Measurements from ENCODE around the gene CTDP1. TPM values are rescaled to one million over a fixed set of nuclear protein-coding genes. Genes with fewer than 3 reads are reported as not detected.

CTDP1 gene
- total RNA-seq, 1 experiment from 2014 or later, result 16.1 TPM

DNA sequence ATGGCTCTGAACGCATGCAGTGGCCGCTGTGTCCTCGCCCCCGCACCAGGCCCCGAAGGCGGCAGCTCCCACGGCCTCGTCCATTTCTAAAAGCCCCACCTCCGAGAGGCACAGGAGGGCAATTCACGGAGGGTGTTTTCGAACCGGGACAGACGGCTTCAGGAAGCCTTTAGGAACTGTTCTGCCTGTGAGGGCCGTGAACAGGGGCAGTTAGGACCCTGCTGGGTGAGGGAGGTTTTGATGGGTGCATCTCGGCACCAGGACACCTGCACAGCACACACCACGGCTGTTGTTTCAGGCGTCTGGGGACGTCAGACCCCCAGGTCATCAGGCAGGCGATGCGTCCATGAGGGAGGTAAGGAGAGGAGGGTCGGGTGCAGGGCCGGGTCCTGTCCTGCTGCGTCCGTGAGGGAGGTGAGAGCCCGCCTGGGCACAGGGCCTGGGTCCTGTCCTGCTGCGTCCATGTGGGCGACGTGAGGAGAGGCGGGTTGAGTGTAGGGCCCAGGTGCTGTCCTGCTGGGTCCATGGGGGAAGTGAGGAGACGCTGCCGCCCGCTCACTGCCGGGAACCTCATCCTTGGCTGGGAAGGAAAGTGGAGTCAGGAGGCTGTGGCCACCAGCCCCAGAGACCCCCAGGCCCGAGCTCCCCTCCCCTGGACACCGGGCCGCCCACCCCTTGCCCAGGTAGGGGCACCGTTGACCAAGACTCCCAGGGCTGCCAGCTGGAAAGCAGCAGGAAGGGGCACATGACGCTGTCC is 92.7 kb downstream of the CTDP1 start:
- ChIA-PET POLR2A (no interaction called here), CTCF (no interaction called here)
- no peaks in the 10 kb centered on the region for H3K4me1 ChIP-seq
- intact Hi-C loops (cut with micrococcal nuclease; ENCODE audit: unreplicated experiment), result no loop called here
- no peak overlapping the region for H3K4me3 ChIP-seq (ENCODE audit: low read depth, low read length)
- DNase-seq, result no peak
- Mint-ChIP-seq H3K36me3 (ENCODE audit: insufficient read depth, unreplicated experiment) (no peaks in the 10 kb centered on the region), H3K27ac (ENCODE audit: unreplicated experiment) (no peak overlapping the region), H3K9me3 (ENCODE audit: unreplicated experiment) (peaks cover 9% of the 10 kb centered on the region), H3K27me3 (ENCODE audit: insufficient read depth, unreplicated experiment) (peaks cover 9% of the 10 kb centered on the region), H3K4me1 (ENCODE audit: low read depth, unreplicated experiment) (no peaks in the 10 kb centered on the region), H3K4me3 (ENCODE audit: unreplicated experiment) (no peak overlapping the region)
- H3K27me3 ChIP-seq (replicated peaks; ENCODE audit: control insufficient read depth, insufficient read depth, low read length), result no peaks in the 10 kb centered on the region
- no peak for TF ChIP-seq CTCF (IDR thresholded peaks at IDR 0.05; ENCODE audit: insufficient read depth in 1 of 2, low read depth in 1 of 2, low read length in 1 of 2, severe bottlenecking in 1 of 2, unreplicated experiment in 1 of 2)
- no peaks in the 10 kb centered on the region for H3K9me3 ChIP-seq
- H3K36me3 ChIP-seq (ENCODE audit: control insufficient read depth, insufficient read depth, low read length), result no peaks in the 10 kb centered on the region
- no TSS peak for BruUV-seq (replicated peaks)

GRCh38 chr18:79772865-79773696 is 93.5 kb downstream of the CTDP1 start:
- Mint-ChIP-seq H3K4me3 (ENCODE audit: unreplicated experiment) (no peak overlapping the region), H3K36me3 (ENCODE audit: insufficient read depth, unreplicated experiment) (no peaks in the 10 kb centered on the region), H3K27me3 (ENCODE audit: insufficient read depth, unreplicated experiment) (peaks cover 6% of the 10 kb centered on the region), H3K4me1 (ENCODE audit: low read depth, unreplicated experiment) (no peaks in the 10 kb centered on the region), H3K27ac (ENCODE audit: unreplicated experiment) (no peak overlapping the region), H3K9me3 (ENCODE audit: unreplicated experiment) (peaks cover 2% of the 10 kb centered on the region)
- intact Hi-C loops (cut with micrococcal nuclease; ENCODE audit: unreplicated experiment), result no loop called here
- Histone ChIP-seq H3K9me3 (no peaks in the 10 kb centered on the region), H3K4me1 (no peaks in the 10 kb centered on the region), H3K36me3 (ENCODE audit: control insufficient read depth, insufficient read depth, low read length) (no peaks in the 10 kb centered on the region), H3K4me3 (ENCODE audit: low read depth, low read length) (no peak overlapping the region), H3K27me3 (replicated peaks; ENCODE audit: control insufficient read depth, insufficient read depth, low read length) (no peaks in the 10 kb centered on the region)
- no TSS peak for BruUV-seq (replicated peaks)
- CTCF ChIA-PET, result no interaction called here
- DNase-seq, result no peak
- POLR2A ChIA-PET, result no interaction called here
- TF ChIP-seq CTCF (IDR thresholded peaks at IDR 0.05; ENCODE audit: insufficient read depth in 1 of 2, low read depth in 1 of 2, low read length in 1 of 2, severe bottlenecking in 1 of 2, unreplicated experiment in 1 of 2), result no peak

DNA sequence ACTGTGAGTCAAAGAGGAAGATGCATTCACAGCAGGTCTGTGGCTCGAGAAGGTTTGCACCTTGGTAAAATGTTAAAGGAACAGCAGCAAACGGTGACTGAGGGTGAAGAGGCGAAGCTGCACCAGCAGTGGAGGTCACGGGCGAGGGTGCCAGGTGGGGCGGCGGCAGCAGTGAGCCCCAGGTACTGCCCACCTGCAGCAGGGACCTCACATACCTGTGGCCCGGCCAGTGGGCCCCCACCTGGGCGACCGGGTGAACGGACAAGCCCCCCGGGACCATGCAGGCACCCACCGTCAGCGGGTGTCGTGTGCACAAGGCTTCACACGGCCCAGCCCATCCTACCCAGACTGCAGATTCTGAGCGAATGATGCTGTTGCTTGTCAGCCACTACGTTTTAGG is 94.5 kb downstream of the CTDP1 start:
- no peak for DNase-seq
- H3K4me1 Mint-ChIP-seq (ENCODE audit: low read depth, unreplicated experiment), result no peaks in the 10 kb centered on the region
- H3K27me3 Mint-ChIP-seq (ENCODE audit: insufficient read depth, unreplicated experiment), result peaks cover 6% of the 10 kb centered on the region

More for the DNA sequence above, 94.5 kb downstream of the CTDP1 start:
- no peak for TF ChIP-seq CTCF (IDR thresholded peaks at IDR 0.05; ENCODE audit: insufficient read depth in 1 of 2, low read depth in 1 of 2, low read length in 1 of 2, severe bottlenecking in 1 of 2, unreplicated experiment in 1 of 2)
- ChIA-PET POLR2A (no interaction called here), CTCF (no interaction called here)
- Mint-ChIP-seq H3K9me3 (ENCODE audit: unreplicated experiment) (no peaks in the 10 kb centered on the region), H3K4me3 (ENCODE audit: unreplicated experiment) (no peak overlapping the region), H3K27ac (ENCODE audit: unreplicated experiment) (no peak overlapping the region), H3K36me3 (ENCODE audit: insufficient read depth, unreplicated experiment) (no peaks in the 10 kb centered on the region)
- Histone ChIP-seq H3K36me3 (ENCODE audit: control insufficient read depth, insufficient read depth, low read length) (no peaks in the 10 kb centered on the region), H3K27me3 (replicated peaks; ENCODE audit: control insufficient read depth, insufficient read depth, low read length) (no peaks in the 10 kb centered on the region), H3K4me3 (ENCODE audit: low read depth, low read length) (no peak overlapping the region), H3K9me3 (no peaks in the 10 kb centered on the region), H3K4me1 (no peaks in the 10 kb centered on the region)
- BruUV-seq (replicated peaks), result no TSS peak
- intact Hi-C loops (cut with micrococcal nuclease; ENCODE audit: unreplicated experiment), result no loop called here
